Measurements from ENCODE around the gene ARL13B. TPM values are rescaled to one million over a fixed set of nuclear protein-coding genes. Genes with fewer than 3 reads are reported as not detected.

ARL13B gene
- total and polyA plus RNA-seq, 2 of the 4 experiments (the other 2 are of a cell fraction), result 2.7 to 3.0 TPM

DNA sequence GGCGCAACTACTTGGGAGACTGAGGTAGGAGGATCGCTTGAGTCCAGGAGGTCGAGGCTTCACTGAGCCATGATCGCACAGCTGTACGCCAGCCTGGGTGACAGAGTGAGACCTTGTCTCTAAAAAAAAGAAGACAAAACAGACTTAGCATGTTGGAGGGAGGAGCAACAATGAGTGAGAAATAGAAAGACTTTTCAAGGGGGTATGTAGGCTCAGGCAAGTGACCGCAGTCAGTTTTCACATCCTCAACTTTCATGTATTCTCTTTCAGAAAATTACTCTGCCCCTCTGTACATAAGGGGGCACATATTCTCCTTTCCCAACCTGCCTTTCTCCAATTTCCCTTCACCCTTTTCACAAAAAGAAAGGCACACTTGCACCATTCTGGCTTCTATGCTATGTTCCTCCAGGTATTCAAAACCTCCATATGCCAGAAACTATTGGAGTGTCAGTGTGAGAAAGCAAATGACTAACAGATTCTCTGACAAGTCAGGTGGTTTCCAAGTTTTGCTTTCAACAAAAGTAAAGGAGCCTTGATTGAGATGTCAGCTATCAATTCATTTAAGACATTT lies 90.5 kb downstream of the ARL13B start:
- no peak for DNase-seq
- H3K56ac ChIP-seq (ENCODE audit: extremely low read depth, insufficient read depth, low read length), result no peak overlapping the region
- peaks cover 6% of the 10 kb centered on the region for H3K36me3 ChIP-seq (ENCODE audit: control insufficient read depth, insufficient read depth, low read length)
- no peak overlapping the region for H2BK5ac ChIP-seq (ENCODE audit: low read depth, low read length, poor library complexity, severe bottlenecking)
- H3K27me3 ChIP-seq (ENCODE audit: control insufficient read depth, insufficient read depth, low read length), result no peaks in the 10 kb centered on the region
- dilution Hi-C loops (cut with HindIII; ENCODE audit: low sequenced_read_pairs, unreplicated experiment), result no loop called here
- no peak overlapping the region for H2BK20ac ChIP-seq (ENCODE audit: low read depth, low read length)
- H2BK120ac ChIP-seq (ENCODE audit: low read depth, low read length), result no peak overlapping the region
- no peak overlapping the region for H3K4me2 ChIP-seq (ENCODE audit: low read depth, low read length)
- H2AK5ac ChIP-seq (ENCODE audit: low read depth, low read length), result no peak overlapping the region
- no peak overlapping the region for H3K4me3 ChIP-seq (ENCODE audit: insufficient read depth, low read depth, low read length)
- H3K4ac ChIP-seq (ENCODE audit: low read depth, low read length), result no peak overlapping the region
- no peak overlapping the region for H4K5ac ChIP-seq (ENCODE audit: low read depth, low read length)
- no TSS peak for BruUV-seq (replicated peaks)
- H2BK15ac ChIP-seq (ENCODE audit: low read depth, low read length), result no peak overlapping the region
- H3K27ac ChIP-seq (ENCODE audit: insufficient read depth, low read length), result no peak overlapping the region
- 95% methylated on average over 5 of the region's 6 CpGs; no CpG with 5 or more reads in 1 of the 2 experiments for WGBS, 2 experiments (ENCODE audit: extremely low coverage in 2 of 2, insufficient read length in 1 of 2)
- no peak overlapping the region for H2AFZ ChIP-seq (replicated peaks; ENCODE audit: low read length, poor library complexity)
- no peak for TF ChIP-seq MXI1 (IDR thresholded peaks at IDR 0.05; ENCODE audit: borderline replicate concordance, low read depth, low read length)
- TF ChIP-seq RFX5 (IDR thresholded peaks at IDR 0.05; ENCODE audit: low read depth, low read length), result no peak
- TF ChIP-seq SMC3 (IDR thresholded peaks at IDR 0.05; ENCODE audit: low read depth, low read length), result no peak
- no peak for TF ChIP-seq MAZ (IDR thresholded peaks at IDR 0.05; ENCODE audit: borderline replicate concordance, low read depth, low read length)
- TF ChIP-seq, protein P1, sequence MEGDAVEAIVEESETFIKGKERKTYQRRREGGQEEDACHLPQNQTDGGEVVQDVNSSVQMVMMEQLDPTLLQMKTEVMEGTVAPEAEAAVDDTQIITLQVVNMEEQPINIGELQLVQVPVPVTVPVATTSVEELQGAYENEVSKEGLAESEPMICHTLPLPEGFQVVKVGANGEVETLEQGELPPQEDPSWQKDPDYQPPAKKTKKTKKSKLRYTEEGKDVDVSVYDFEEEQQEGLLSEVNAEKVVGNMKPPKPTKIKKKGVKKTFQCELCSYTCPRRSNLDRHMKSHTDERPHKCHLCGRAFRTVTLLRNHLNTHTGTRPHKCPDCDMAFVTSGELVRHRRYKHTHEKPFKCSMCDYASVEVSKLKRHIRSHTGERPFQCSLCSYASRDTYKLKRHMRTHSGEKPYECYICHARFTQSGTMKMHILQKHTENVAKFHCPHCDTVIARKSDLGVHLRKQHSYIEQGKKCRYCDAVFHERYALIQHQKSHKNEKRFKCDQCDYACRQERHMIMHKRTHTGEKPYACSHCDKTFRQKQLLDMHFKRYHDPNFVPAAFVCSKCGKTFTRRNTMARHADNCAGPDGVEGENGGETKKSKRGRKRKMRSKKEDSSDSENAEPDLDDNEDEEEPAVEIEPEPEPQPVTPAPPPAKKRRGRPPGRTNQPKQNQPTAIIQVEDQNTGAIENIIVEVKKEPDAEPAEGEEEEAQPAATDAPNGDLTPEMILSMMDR (conservative IDR thresholded peaks at IDR 0.05; ENCODE audit: low read depth, low read length), result no peak
- TF ChIP-seq RCOR1 (IDR thresholded peaks at IDR 0.05; ENCODE audit: insufficient replicate concordance, low read length), result no peak
- TF ChIP-seq CHD1 (IDR thresholded peaks at IDR 0.05; ENCODE audit: low read depth, low read length), result no peak
- TF ChIP-seq RAD21 (IDR thresholded peaks at IDR 0.05; ENCODE audit: low read length), result no peak
- TF ChIP-seq BHLHE40 (IDR thresholded peaks at IDR 0.05; ENCODE audit: low read depth, low read length), result no peak
- TF ChIP-seq POLR2A (IDR thresholded peaks at IDR 0.05; ENCODE audit: low read depth, low read length), result no peak
- no peak for TF ChIP-seq NFE2L2 (IDR thresholded peaks at IDR 0.05; ENCODE audit: low read depth, low read length)
- no peak for TF ChIP-seq CEBPB (IDR thresholded peaks at IDR 0.05; ENCODE audit: low read depth, low read length)
- no peak for TF ChIP-seq FOS (IDR thresholded peaks at IDR 0.05; ENCODE audit: low read depth, low read length)
- TF ChIP-seq, protein P2, sequence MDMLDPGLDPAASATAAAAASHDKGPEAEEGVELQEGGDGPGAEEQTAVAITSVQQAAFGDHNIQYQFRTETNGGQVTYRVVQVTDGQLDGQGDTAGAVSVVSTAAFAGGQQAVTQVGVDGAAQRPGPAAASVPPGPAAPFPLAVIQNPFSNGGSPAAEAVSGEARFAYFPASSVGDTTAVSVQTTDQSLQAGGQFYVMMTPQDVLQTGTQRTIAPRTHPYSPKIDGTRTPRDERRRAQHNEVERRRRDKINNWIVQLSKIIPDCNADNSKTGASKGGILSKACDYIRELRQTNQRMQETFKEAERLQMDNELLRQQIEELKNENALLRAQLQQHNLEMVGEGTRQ (IDR thresholded peaks at IDR 0.05; ENCODE audit: low read depth, low read length), result no peak
- no peak for TF ChIP-seq MAFK (IDR thresholded peaks at IDR 0.05; ENCODE audit: low read depth, low read length)
- TF ChIP-seq, protein P3, sequence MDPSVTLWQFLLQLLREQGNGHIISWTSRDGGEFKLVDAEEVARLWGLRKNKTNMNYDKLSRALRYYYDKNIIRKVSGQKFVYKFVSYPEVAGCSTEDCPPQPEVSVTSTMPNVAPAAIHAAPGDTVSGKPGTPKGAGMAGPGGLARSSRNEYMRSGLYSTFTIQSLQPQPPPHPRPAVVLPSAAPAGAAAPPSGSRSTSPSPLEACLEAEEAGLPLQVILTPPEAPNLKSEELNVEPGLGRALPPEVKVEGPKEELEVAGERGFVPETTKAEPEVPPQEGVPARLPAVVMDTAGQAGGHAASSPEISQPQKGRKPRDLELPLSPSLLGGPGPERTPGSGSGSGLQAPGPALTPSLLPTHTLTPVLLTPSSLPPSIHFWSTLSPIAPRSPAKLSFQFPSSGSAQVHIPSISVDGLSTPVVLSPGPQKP (IDR thresholded peaks at IDR 0.05; ENCODE audit: borderline replicate concordance, low read depth, low read length), result no peak
- H3K79me1 ChIP-seq (ENCODE audit: low read depth in 1 of 2, low read length in 2 of 2), result peaks cover 4 to 14% of the 10 kb centered on the region in 2 experiments; a peak in 2 of 4 replicates
- POLR2A ChIA-PET (ENCODE audit: unreplicated experiment), result no interaction called here
- H3K4me1 ChIP-seq (ENCODE audit: control insufficient read depth, insufficient read depth, low read length), result no peaks in the 10 kb centered on the region; the same call in 1 of the 2 replicates
- H3K9me3 ChIP-seq (ENCODE audit: control insufficient read depth, insufficient read depth, low read length), result no peaks in the 10 kb centered on the region
- CTCF ChIA-PET, result interaction anchor here (0.9 to 1.6 kb wide), 4 partner anchors 11 to 67 kb away, joined by 4 to 9 read pairs (median 6); no protein-coding TSS in a partner anchor
- H3K9ac ChIP-seq (ENCODE audit: low read depth, low read length), result no peak overlapping the region
- H4K8ac ChIP-seq (ENCODE audit: low read depth in 2 of 2, low read length in 2 of 2), result no peak overlapping the region
- H4K20me1 ChIP-seq (ENCODE audit: insufficient read depth, low read length), result no peaks in the 10 kb centered on the region
- H2AK9ac ChIP-seq (replicated peaks; ENCODE audit: low read depth, low read length, poor library complexity), result no peak overlapping the region
- H4K91ac ChIP-seq (ENCODE audit: insufficient read depth, low read depth, low read length), result no peak overlapping the region
- intact Hi-C loops (cut with micrococcal nuclease), result no loop called here
- H3K18ac ChIP-seq (ENCODE audit: low read depth, low read length), result no peak overlapping the region
- no peak overlapping the region for H3K23ac ChIP-seq (ENCODE audit: low read depth, low read length)
- H3K14ac ChIP-seq (replicated peaks; ENCODE audit: low read depth, low read length), result no peak overlapping the region
- no peak for ATAC-seq (ENCODE audit: low read depth)
- no peaks in the 10 kb centered on the region for H3K9me1 ChIP-seq (ENCODE audit: insufficient read depth, low read length)
- in situ Hi-C loops (cut with MboI; ENCODE audit: low sequenced_read_pairs), result no loop called here

Measured in IMR-90 (cell line).